Panc1 (cell line): ENCODE results near the gene ZNF431. TPM values are rescaled to one million over a fixed set of nuclear protein-coding genes. Genes with fewer than 3 reads are reported as not detected.
"Not testable (repeated sequence)": the region's sequence is repeated elsewhere in the genome, so short reads cannot be mapped to it uniquely, and the experiment has no call there.

Experiments used
- ATAC-seq: fragments of 200-7000 bp; cut with Tn5 transposase; 2 replicates; pipeline ENCODE4 v1.9.1; 2020; ENCODE audit warnings: mild to moderate bottlenecking, moderate library complexity
- BruUV-seq: library from RNA; stranded (reverse); fragments of 400-500 nt; replicated peaks from 2 replicates; lab custom pipeline; 2021; lab: Mats Ljungman, UMichigan
- CTCF ChIA-PET: fragments of 300-600 bp; sonication (Branson Sonifier 250); formaldehyde crosslinking; loops from one replicate; lab custom pipeline; 2022; ENCODE audit warnings: antibody characterized with exemption; lab: Charles Lee
- POLR2A ChIA-PET: fragments of 300-600 bp; sonication (Branson Sonifier 250); formaldehyde crosslinking; loops from one replicate; lab custom pipeline; 2022; ENCODE audit warnings: antibody characterized with exemption; lab: Charles Lee
- DNase-seq: peaks from one replicate; pipeline ENCODE4 v3.0.0-alpha.2; 2010; ENCODE audit warnings: low read depth, low spot score
- H3K27ac ChIP-seq: 2 replicates; pipeline ENCODE4 v1.5.1; 2011; ENCODE audit warnings: mild to moderate bottlenecking, low read length, inconsistent platforms
- H3K27me3 ChIP-seq: fragments of 200-500 bp; sonication (Bioruptor generic); 2 replicates; pipeline ENCODE4 v1.6.0; 2014; ENCODE audit warnings: low read length, inconsistent platforms; ENCODE audit not compliant: control insufficient read depth, insufficient read depth
- H3K36me3 ChIP-seq: fragments of 200-500 bp; sonication (Bioruptor generic); 2 replicates; pipeline ENCODE4 v1.5.1; 2014; ENCODE audit warnings: inconsistent platforms, mild to moderate bottlenecking, low read length, moderate library complexity; ENCODE audit not compliant: control insufficient read depth, insufficient read depth
- H3K4me1 ChIP-seq: 2 replicates; pipeline ENCODE4 v1.5.1; 2011; ENCODE audit warnings: inconsistent platforms, mild to moderate bottlenecking, low read length, moderate library complexity; ENCODE audit not compliant: control insufficient read depth, insufficient read depth
- H3K4me3 ChIP-seq, 2 experiments: 2 replicates each; pipeline ENCODE4 v1.5.1; 2011 to 2012; ENCODE audit warnings: low read depth in 2 of 2, low read length in 2 of 2, mild to moderate bottlenecking in 2 of 2, inconsistent platforms in 1 of 2, moderate library complexity in 1 of 2
- H3K9me3 ChIP-seq: fragments of 200-500 bp; sonication (Bioruptor generic); 2 replicates; pipeline ENCODE4 v1.5.1; 2014; ENCODE audit warnings: low read depth, mild to moderate bottlenecking, inconsistent platforms, low read length, moderate library complexity; ENCODE audit not compliant: control insufficient read depth, insufficient read depth
- POLR2AphosphoS5 ChIP-seq: IDR thresholded peaks from 2 replicates; pipeline ENCODE4 v1.6.1; 2012; ENCODE audit warnings: mild to moderate bottlenecking, low read depth, low read length, moderate library complexity
- SIN3A ChIP-seq: IDR thresholded peaks from 2 replicates; pipeline ENCODE4 v1.6.1; 2012; ENCODE audit warnings: low read depth, mild to moderate bottlenecking, low read length, moderate library complexity, borderline replicate concordance; ENCODE audit not compliant: insufficient read depth
- TCF7L2 ChIP-seq: IDR thresholded peaks from 2 replicates; pipeline ENCODE4 v1.6.1; 2011; ENCODE audit warnings: mild to moderate bottlenecking, low read depth, low read length, inconsistent platforms
- in situ Hi-C: cut with HindIII; loops from 2 replicates; pipeline ENCODE4 v1.10.0; 2016; ENCODE audit warnings: low sequenced_read_pairs, low pct_unique_long_range_greater_than_20kb
- intact Hi-C: fragments of 100-400 bp; cut with micrococcal nuclease; formaldehyde crosslinking; loops from one replicate; pipeline ENCODE4 v1.10.0; 2022; ENCODE audit not compliant: unreplicated experiment
- total RNA-seq: library from RNA; stranded (reverse); gene quantifications from one replicate; pipeline ENCODE4 v1.2.1, GENCODE V29; 2021; ENCODE audit not compliant: unreplicated experiment
- TF ChIP-seq, protein P1 (sequence below), 2 experiments: IDR thresholded peaks; 2 replicates each; pipeline ENCODE4 v1.6.1; 2011 to 2012; ENCODE audit warnings: low read depth in 2 of 2, control low read depth in 1 of 2, low read length in 1 of 2, mild to moderate bottlenecking in 1 of 2, moderate library complexity in 1 of 2; ENCODE audit not compliant: insufficient read depth in 1 of 2
- TF ChIP-seq, protein P2 (sequence below): fragments of 450-650 bp; IDR thresholded peaks from 2 replicates; pipeline ENCODE4 v1.5.1; 2017; ENCODE audit warnings: mild to moderate bottlenecking

The ZNF431 gene
- total RNA-seq, 1 experiment from 2014 or later: 10.8 TPM

DNA sequence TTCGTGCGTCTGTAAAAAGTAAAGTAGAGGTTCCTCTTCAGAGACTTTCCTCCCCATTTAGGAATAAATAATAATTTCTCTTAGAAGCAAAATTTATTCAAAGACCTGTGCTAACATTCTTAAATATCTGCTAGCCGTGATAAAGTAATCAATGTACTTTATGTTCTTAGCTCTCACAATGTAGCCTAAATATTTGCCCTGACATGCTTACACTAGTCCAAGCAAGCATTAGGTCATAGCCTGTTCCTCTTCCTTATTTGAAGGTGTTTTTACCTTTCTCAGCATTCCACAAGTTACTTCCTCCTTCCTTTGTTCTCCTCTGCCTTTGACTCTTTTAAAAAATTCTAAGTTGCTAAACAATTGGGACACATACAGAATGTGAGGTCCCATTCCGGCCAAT lies 94.9 kb downstream of the ZNF431 start:
- H3K27ac ChIP-seq, H3K36me3 ChIP-seq, ATAC-seq, BruUV-seq, in situ Hi-C loops, CTCF ChIA-PET, H3K4me1 ChIP-seq, H3K4me3 ChIP-seq, POLR2A ChIA-PET, H3K27me3 ChIP-seq, intact Hi-C loops, DNase-seq, H3K9me3 ChIP-seq: not testable (repeated sequence)

DNA sequence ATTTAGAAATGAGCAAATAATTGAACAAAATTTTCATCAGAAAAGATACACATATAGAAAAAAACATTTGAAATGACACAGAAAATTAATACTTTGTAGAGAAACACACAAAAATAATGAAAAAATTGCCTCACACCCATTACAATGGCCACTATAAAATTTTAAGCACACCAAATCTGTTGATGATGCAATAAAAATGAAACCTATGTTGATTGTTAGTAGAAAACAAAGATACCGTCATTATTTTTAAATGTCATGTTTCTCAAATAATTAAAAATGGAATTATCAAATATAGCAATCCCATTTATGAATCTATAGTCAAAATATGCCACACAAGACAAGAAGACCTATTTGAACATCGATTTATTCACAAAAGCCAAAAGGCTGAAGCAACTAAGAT lies 96.8 kb downstream of the ZNF431 start:
- in situ Hi-C loops: no loop called here
- Histone ChIP-seq H3K4me3 (no peak overlapping the region), H3K27ac (no peak overlapping the region), H3K27me3 (no peaks in the 10 kb centered on the region), H3K36me3 (no peaks in the 10 kb centered on the region), H3K9me3 (no peaks in the 10 kb centered on the region), H3K4me1 (no peaks in the 10 kb centered on the region)
- ChIA-PET POLR2A (no interaction called here), CTCF (no interaction called here)
- DNase-seq (no peak), ATAC-seq (no peak)
- no TSS peak for BruUV-seq
- TF ChIP-seq, protein P1, sequence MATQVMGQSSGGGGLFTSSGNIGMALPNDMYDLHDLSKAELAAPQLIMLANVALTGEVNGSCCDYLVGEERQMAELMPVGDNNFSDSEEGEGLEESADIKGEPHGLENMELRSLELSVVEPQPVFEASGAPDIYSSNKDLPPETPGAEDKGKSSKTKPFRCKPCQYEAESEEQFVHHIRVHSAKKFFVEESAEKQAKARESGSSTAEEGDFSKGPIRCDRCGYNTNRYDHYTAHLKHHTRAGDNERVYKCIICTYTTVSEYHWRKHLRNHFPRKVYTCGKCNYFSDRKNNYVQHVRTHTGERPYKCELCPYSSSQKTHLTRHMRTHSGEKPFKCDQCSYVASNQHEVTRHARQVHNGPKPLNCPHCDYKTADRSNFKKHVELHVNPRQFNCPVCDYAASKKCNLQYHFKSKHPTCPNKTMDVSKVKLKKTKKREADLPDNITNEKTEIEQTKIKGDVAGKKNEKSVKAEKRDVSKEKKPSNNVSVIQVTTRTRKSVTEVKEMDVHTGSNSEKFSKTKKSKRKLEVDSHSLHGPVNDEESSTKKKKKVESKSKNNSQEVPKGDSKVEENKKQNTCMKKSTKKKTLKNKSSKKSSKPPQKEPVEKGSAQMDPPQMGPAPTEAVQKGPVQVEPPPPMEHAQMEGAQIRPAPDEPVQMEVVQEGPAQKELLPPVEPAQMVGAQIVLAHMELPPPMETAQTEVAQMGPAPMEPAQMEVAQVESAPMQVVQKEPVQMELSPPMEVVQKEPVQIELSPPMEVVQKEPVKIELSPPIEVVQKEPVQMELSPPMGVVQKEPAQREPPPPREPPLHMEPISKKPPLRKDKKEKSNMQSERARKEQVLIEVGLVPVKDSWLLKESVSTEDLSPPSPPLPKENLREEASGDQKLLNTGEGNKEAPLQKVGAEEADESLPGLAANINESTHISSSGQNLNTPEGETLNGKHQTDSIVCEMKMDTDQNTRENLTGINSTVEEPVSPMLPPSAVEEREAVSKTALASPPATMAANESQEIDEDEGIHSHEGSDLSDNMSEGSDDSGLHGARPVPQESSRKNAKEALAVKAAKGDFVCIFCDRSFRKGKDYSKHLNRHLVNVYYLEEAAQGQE (IDR thresholded peaks at IDR 0.05; ENCODE audit: insufficient read depth in 1 of 2, low read depth in 2 of 2, low read length in 1 of 2): no peak
- TF ChIP-seq POLR2AphosphoS5: no peak
- no peak for TF ChIP-seq TCF7L2
- TF ChIP-seq, protein P2, sequence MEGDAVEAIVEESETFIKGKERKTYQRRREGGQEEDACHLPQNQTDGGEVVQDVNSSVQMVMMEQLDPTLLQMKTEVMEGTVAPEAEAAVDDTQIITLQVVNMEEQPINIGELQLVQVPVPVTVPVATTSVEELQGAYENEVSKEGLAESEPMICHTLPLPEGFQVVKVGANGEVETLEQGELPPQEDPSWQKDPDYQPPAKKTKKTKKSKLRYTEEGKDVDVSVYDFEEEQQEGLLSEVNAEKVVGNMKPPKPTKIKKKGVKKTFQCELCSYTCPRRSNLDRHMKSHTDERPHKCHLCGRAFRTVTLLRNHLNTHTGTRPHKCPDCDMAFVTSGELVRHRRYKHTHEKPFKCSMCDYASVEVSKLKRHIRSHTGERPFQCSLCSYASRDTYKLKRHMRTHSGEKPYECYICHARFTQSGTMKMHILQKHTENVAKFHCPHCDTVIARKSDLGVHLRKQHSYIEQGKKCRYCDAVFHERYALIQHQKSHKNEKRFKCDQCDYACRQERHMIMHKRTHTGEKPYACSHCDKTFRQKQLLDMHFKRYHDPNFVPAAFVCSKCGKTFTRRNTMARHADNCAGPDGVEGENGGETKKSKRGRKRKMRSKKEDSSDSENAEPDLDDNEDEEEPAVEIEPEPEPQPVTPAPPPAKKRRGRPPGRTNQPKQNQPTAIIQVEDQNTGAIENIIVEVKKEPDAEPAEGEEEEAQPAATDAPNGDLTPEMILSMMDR: no peak
- TF ChIP-seq SIN3A: no peak
- intact Hi-C loops: no loop called here

Other genes with a start within 250 kb of the ZNF431 start
- gene ZNF85, start 218.8 kb upstream of the ZNF431 start, total RNA-seq: 7.4 TPM
- gene ZNF430, start 121.4 kb upstream of the ZNF431 start, total RNA-seq: 6.4 TPM
- gene ZNF714, start 59.8 kb upstream of the ZNF431 start, total RNA-seq: 0.67 TPM
- gene ZNF708, start 187.4 kb downstream of the ZNF431 start, total RNA-seq: 8.3 TPM
- gene ZNF738, start 217.0 kb downstream of the ZNF431 start, total RNA-seq: 9.7 TPM